Left lung (tissue), 10 donors: ENCODE measurements around the gene NDC1. TPM values are rescaled to one million over a fixed set of nuclear protein-coding genes. Genes with fewer than 3 reads are reported as not detected.

Source experiments
- ATAC-seq: fragments of 200-7000 bp; cut with Tn5 transposase; one replicate; pipeline ENCODE4 v1.9.1; 2020; ENCODE audit warnings: moderate library complexity
- DNase-seq, 4 donors: peaks; one replicate each; pipeline ENCODE4 v3.0.0-alpha.2; 2013 to 2020
- H3K27ac ChIP-seq, 2 donors: fragments of 200-600 bp; sonication (generic) in 1 of 2; one replicate each; pipeline versions ENCODE4 v1.5.0 to v1.8.0; 2020 to 2021
- H3K27me3 ChIP-seq, 2 donors: fragments of 200-600 bp; sonication (generic) in 1 of 2; one replicate each; pipeline versions ENCODE4 v1.5.0 to v1.8.0; 2020 to 2021
- H3K36me3 ChIP-seq, 2 donors: fragments of 200-600 bp; sonication (generic) in 1 of 2; one replicate each; pipeline versions ENCODE4 v1.5.0 to v1.8.0; 2020 to 2021
- H3K4me1 ChIP-seq, 2 donors: fragments of 200-600 bp; one replicate each; pipeline ENCODE4 v1.8.0; 2021
- H3K4me3 ChIP-seq, 2 donors: fragments of 200-600 bp; sonication (generic) in 1 of 2; one replicate each; pipeline versions ENCODE4 v1.5.0 to v1.8.0; 2020 to 2021; ENCODE audit warnings: mild to moderate bottlenecking in 1 of 2
- H3K9me3 ChIP-seq, 2 donors: fragments of 200-600 bp; sonication (generic) in 1 of 2; one replicate each; pipeline versions ENCODE4 v1.5.0 to v1.8.0; 2020 to 2021
- intact Hi-C, 2 donors: fragments of 100-400 bp; cut with DNase I; formaldehyde crosslinking; loops; one replicate each; pipeline versions ENCODE4 v1.11.2 to v1.14.2; 2022
- polyA plus RNA-seq, 6 donors: library from polyadenylated mRNA; unstranded; fragments of 120-200 nt; gene quantifications; one replicate each; pipeline ENCODE4 v1.2.1, GENCODE V29; 2013; ENCODE audit not compliant: insufficient read length in 6 of 6
- total RNA-seq, 2 donors: library from RNA; stranded (reverse); fragmentation: NEBNext Ultra II Directional; extraction: Animal tissue kit (Norgen Biotek cat#: 25700); gene quantifications; one replicate each; pipeline ENCODE4 v1.2.1, GENCODE V29; 2021
- TF ChIP-seq, protein P1 (sequence below), 2 donors: fragments of 200-600 bp; sonication (generic) in 1 of 2; IDR thresholded peaks; one replicate each; pipeline versions ENCODE4 v1.5.0 to v1.8.0; 2021; ENCODE audit warnings: antibody characterized with exemption in 2 of 2
- donor health status: DM: no; HTN: yes; CAD: no.
- donor health status: DM: no; HTN: no; CAD: no.

The NDC1 gene
- total and polyA plus RNA-seq, 8 donors, result 9.1 to 27.4 (median 20.6) TPM

DNA sequence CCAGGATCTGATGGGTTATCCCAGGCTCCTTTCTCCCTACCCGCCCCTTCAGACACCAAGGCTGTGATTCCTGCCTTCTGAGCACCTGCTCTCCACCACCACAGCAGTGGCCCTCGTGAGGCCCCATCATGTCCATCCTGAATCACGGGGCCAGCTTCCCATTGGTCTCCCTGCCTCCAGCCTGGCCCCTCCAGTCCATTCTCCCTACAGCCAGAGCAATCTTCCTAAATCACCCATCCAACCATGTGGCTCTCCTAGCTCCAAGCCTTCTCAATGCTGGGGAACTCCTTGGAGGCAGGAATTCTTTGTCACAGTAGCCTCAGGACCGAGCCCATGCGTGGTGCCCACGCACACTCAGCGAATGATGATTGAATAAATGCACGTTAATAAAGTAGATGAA is 90.3 kb downstream of the NDC1 start:
- H3K27me3 ChIP-seq, result peaks cover 0 to 17% of the 10 kb centered on the region in 2 donors
- intact Hi-C loops, result no loop called here
- no peak for DNase-seq

DNA sequence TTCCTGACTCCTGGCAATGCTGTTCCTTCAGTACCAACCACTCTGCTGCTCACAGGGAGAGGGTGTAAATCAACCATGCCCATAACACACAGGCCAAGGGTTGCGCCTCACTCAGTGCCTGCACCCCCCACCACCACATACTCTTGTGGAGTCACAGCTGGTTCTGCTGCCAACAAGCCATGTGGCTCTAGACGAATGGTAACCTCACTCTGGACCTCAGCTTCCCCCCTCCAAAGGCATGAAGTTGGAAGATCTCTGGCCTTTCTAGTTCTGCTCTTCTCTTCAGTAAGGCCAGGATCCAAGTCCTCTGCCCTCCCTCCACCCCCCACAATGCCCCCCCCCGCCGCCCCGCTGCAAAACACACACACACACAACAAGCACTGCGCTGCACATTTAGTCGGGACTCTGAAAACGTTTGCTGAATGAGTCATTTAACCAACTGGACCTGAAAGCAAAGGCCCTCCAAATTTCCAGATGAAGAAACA is 97.4 kb downstream of the NDC1 start:
- intact Hi-C loops, result no loop called here
- Histone ChIP-seq H3K27me3 (peaks cover 44 to 84% of the 10 kb centered on the region in 2 donors), H3K27ac (no peak overlapping the region), H3K9me3 (no peaks in the 10 kb centered on the region), H3K4me1 (peaks cover 12 to 25% of the 10 kb centered on the region in 2 donors), H3K36me3 (no peaks in the 10 kb centered on the region), H3K4me3 (no peak overlapping the region)
- ATAC-seq, result no peak
- TF ChIP-seq, protein P1, sequence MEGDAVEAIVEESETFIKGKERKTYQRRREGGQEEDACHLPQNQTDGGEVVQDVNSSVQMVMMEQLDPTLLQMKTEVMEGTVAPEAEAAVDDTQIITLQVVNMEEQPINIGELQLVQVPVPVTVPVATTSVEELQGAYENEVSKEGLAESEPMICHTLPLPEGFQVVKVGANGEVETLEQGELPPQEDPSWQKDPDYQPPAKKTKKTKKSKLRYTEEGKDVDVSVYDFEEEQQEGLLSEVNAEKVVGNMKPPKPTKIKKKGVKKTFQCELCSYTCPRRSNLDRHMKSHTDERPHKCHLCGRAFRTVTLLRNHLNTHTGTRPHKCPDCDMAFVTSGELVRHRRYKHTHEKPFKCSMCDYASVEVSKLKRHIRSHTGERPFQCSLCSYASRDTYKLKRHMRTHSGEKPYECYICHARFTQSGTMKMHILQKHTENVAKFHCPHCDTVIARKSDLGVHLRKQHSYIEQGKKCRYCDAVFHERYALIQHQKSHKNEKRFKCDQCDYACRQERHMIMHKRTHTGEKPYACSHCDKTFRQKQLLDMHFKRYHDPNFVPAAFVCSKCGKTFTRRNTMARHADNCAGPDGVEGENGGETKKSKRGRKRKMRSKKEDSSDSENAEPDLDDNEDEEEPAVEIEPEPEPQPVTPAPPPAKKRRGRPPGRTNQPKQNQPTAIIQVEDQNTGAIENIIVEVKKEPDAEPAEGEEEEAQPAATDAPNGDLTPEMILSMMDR (IDR thresholded peaks at IDR 0.05), result no peak
- no peak for DNase-seq

More for the DNA sequence above, 90.3 kb downstream of the NDC1 start:
- Histone ChIP-seq H3K27ac (no peak overlapping the region), H3K4me3 (no peak overlapping the region), H3K4me1 (no peaks in the 10 kb centered on the region), H3K36me3 (no peaks in the 10 kb centered on the region), H3K9me3 (no peaks in the 10 kb centered on the region)
- no peak for ATAC-seq
- TF ChIP-seq, protein P1 (IDR thresholded peaks at IDR 0.05), result no peak

DNA sequence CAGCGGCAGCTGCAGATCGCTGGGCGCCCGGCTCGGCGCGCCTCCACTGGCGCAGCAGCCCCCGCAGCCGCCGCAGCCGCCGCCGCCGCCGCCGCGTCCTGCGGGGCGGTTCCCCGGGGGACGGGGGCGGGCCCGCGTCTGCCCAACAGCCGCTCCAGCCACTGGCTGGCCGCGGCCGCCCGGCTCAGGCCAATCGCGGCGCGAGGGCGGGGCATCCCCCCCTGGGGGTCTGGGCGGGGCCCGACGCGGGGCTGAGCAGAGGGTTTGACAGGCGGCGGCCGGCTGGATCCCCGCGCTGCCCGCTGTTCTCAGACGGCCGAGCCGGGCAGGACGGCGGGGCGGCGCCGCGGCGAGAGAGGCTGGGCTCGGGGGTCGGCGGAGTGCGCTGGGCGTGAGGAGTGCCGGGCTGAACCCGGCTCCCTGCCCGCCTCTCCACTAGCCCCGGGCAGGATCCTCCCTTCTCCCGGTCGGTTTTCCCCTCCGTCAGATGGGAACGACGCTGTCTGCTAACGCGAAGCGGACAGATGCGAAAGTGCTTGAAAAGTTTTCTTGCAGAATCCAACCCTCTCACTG is 98.9 kb downstream of the NDC1 start, which contains the start of gene GLIS1:
GLIS1 (minus strand) TSS at position 56 of the 573 bp plus-strand sequence. CDS start 1,100 bp downstream, outside the sequence.
- ATAC-seq (peak; percentile 99), DNase-seq (peak; percentile 76 to 91 (median 83))
- peaks cover 12 to 25% of the 10 kb centered on the region in 2 donors for H3K4me1 ChIP-seq
- peaks cover 44 to 99% of the 10 kb centered on the region in 2 donors for H3K27me3 ChIP-seq
- TF ChIP-seq, protein P1 (IDR thresholded peaks at IDR 0.05), result no peak
- H3K27ac ChIP-seq, result no peak within 1 kb of the TSS
- H3K9me3 ChIP-seq, result no peaks in the 10 kb centered on the region
- intact Hi-C loops, result no loop called here
- H3K36me3 ChIP-seq, result no peaks in the 10 kb centered on the region
- peak within 1 kb of the TSS; percentile 44 to 53 for H3K4me3 ChIP-seq

DNA sequence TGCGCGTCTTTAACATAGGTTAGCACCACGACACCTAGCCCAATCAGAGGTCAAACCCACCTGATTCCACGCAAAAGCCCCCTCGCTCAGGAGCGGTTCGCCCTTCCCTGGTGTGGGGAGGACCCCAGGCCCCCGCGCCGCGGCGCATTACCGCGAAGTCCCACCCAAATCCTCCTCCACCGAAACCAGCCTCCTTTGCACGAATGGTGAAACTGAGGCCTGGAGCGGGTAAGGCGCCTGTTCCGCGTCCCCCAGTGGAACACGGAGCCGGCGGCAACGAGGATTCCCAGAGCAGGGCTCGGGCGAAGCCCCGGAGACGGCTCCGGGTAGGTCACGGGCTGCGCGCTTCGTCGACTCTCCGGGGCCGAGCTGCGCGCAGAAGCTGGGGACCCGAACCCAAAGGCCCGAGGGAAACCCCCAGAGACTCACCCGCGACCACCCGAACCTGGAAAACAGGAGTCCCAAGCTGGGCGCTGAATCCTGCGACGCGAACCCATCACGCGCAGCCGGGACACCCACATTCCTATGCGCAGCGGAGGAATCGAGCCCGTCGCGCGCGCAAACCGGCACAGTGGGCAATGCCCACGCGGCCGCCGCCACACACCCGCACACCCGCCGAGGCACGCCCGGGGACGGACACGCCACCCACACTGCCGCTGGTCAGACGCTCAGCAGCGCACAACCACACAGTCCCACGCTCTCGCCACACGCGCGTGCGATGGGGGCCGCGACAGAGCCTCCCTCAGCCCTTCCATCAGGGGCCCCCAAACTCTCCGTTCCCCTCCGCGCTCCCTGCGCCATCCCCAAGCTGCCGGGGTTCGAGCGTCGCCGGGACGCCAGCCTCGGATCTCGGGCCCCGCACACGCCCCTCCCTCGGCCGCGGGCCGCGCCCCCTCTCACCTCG is 99.6 kb downstream of the NDC1 start:
- no peaks in the 10 kb centered on the region for H3K36me3 ChIP-seq
- TF ChIP-seq, protein P1 (IDR thresholded peaks at IDR 0.05), result no peak
- H3K9me3 ChIP-seq, result no peaks in the 10 kb centered on the region
- intact Hi-C loops, result no loop called here
- no peak overlapping the region for H3K27ac ChIP-seq
- H3K27me3 ChIP-seq, result peaks cover 44 to 99% of the 10 kb centered on the region in 2 donors
- ATAC-seq, result peak; percentile 5
- peak overlapping the region; percentile 34 to 53 for H3K4me3 ChIP-seq
- H3K4me1 ChIP-seq, result peaks cover 12 to 25% of the 10 kb centered on the region in 2 donors
- peak in 1 of 4 donors; percentile 80 for DNase-seq
